CD14-positive monocyte (primary cell): Measurements from ENCODE around the gene PSMD14. TPM values are rescaled to one million over a fixed set of nuclear protein-coding genes. Genes with fewer than 3 reads are reported as not detected.

Source experiments
- DNase-seq, 3 donors: peaks; one replicate each; pipeline ENCODE4 v3.0.0-alpha.2; 2011 to 2022
- H2AFZ ChIP-seq: 2 replicates; pipeline ENCODE4 v1.6.0; 2012; ENCODE audit warnings: mild to moderate bottlenecking, low read depth, low read length, inconsistent platforms; ENCODE audit not compliant: insufficient read depth, poor library complexity, severe bottlenecking
- H3K27ac ChIP-seq, 2 donors: 1 replicate in 1 of 2; 2 replicates in 1 of 2; pipeline ENCODE4 v1.5.1; 2012 to 2013; ENCODE audit warnings: low read length in 2 of 2, control low read depth in 1 of 2, inconsistent platforms in 1 of 2, low read depth in 1 of 2, mild to moderate bottlenecking in 1 of 2
- H3K27me3 ChIP-seq, 2 donors: one replicate each; pipeline versions ENCODE4 v1.6.0 to v1.6.1; 2011 to 2013; ENCODE audit warnings: low read length in 2 of 2; ENCODE audit not compliant: control insufficient read depth in 2 of 2, insufficient read depth in 2 of 2
- H3K36me3 ChIP-seq, 2 donors: replicated peaks in 1 of 2; 1 replicate in 1 of 2; 2 replicates in 1 of 2; pipeline versions ENCODE4 v1.5.1 to v1.6.1; 2012 to 2013; ENCODE audit warnings: low read length in 2 of 2, control low read depth in 1 of 2, inconsistent platforms in 1 of 2, mild to moderate bottlenecking in 1 of 2; ENCODE audit not compliant: insufficient read depth in 2 of 2, control insufficient read depth in 1 of 2
- H3K4me1 ChIP-seq, 2 donors: 1 replicate in 1 of 2; 2 replicates in 1 of 2; pipeline versions ENCODE4 v1.5.1 to v1.6.1; 2012 to 2013; ENCODE audit warnings: low read length in 2 of 2, control low read depth in 1 of 2, inconsistent platforms in 1 of 2, mild to moderate bottlenecking in 1 of 2, moderate library complexity in 1 of 2; ENCODE audit not compliant: insufficient read depth in 2 of 2, control insufficient read depth in 1 of 2
- H3K4me2 ChIP-seq: replicated peaks from 2 replicates; pipeline ENCODE3; 2012; ENCODE audit warnings: low read length, moderate library complexity, mild to moderate bottlenecking; ENCODE audit not compliant: poor library complexity, severe bottlenecking; ENCODE audit errors: extremely low read depth
- H3K4me3 ChIP-seq, 3 experiments: fragments of 200-600 bp in 1 of 3; sonication (generic) in 1 of 3; replicated peaks in 1 of 3; 1 replicate in 2 of 3; 2 replicates in 1 of 3; pipeline ENCODE4 v1.5.1; 2011 to 2013; ENCODE audit warnings: low read length in 3 of 3, mild to moderate bottlenecking in 3 of 3, control low read depth in 2 of 3, low read depth in 2 of 3, inconsistent platforms in 1 of 3, moderate library complexity in 1 of 3
- H3K79me2 ChIP-seq: 2 replicates; pipeline ENCODE4 v1.6.0; 2012; ENCODE audit warnings: mild to moderate bottlenecking, control low read depth, inconsistent platforms, low read length, moderate library complexity; ENCODE audit not compliant: insufficient read depth
- H3K9ac ChIP-seq: 2 replicates; pipeline ENCODE4 v1.6.0; 2017; ENCODE audit warnings: low read length, mild to moderate bottlenecking; ENCODE audit not compliant: insufficient read depth, poor library complexity, severe bottlenecking
- H3K9me3 ChIP-seq, 2 donors: replicated peaks in 1 of 2; 1 replicate in 1 of 2; 2 replicates in 1 of 2; pipeline versions ENCODE4 v1.5.1 to v1.6.1; 2012 to 2013; ENCODE audit warnings: low read length in 2 of 2, control low read depth in 1 of 2; ENCODE audit not compliant: control insufficient read depth in 1 of 2, insufficient read depth in 1 of 2
- H4K20me1 ChIP-seq: 2 replicates; pipeline ENCODE4 v1.6.0; 2012; ENCODE audit warnings: mild to moderate bottlenecking, low read length, control low read depth, moderate library complexity; ENCODE audit not compliant: insufficient read depth
- H3K27ac Mint-ChIP-seq, 7 donors: one replicate each; pipeline ENCODE4 v1.8.0; 2020; ENCODE audit warnings: mild to moderate bottlenecking in 7 of 7, mixed read lengths in 7 of 7, moderate library complexity in 6 of 7, inconsistent platforms in 2 of 7
- H3K27me3 Mint-ChIP-seq, 3 donors: one replicate each; pipeline ENCODE4 v1.8.0; 2021 to 2022; ENCODE audit warnings: low read depth in 3 of 3, mild to moderate bottlenecking in 3 of 3, mixed read lengths in 3 of 3, moderate library complexity in 3 of 3, inconsistent platforms in 1 of 3
- H3K36me3 Mint-ChIP-seq, 2 donors: one replicate each; pipeline ENCODE4 v1.8.0; 2020; ENCODE audit warnings: mixed read lengths in 2 of 2, inconsistent platforms in 1 of 2, mild to moderate bottlenecking in 1 of 2
- H3K4me1 Mint-ChIP-seq: one replicate; pipeline ENCODE4 v1.8.0; 2020; ENCODE audit warnings: mild to moderate bottlenecking, mixed read lengths
- H3K4me3 Mint-ChIP-seq, 2 donors: one replicate each; pipeline ENCODE4 v1.8.0; 2020; ENCODE audit warnings: mild to moderate bottlenecking in 2 of 2, mixed read lengths in 2 of 2, moderate library complexity in 1 of 2
- H3K9me3 Mint-ChIP-seq, 7 donors: one replicate each; pipeline ENCODE4 v1.8.0; 2020 to 2022; ENCODE audit warnings: mixed read lengths in 7 of 7, mild to moderate bottlenecking in 6 of 7, moderate library complexity in 6 of 7, inconsistent platforms in 2 of 7
- CTCF ChIP-seq: fragments of 200-600 bp; IDR thresholded peaks from one replicate; pipeline ENCODE4 v1.8.0; 2022; ENCODE audit warnings: antibody characterized with exemption, mild to moderate bottlenecking
- WGBS: methylation state at CpG from one replicate; pipeline ENCODE4 v1.1.5; 2013; ENCODE audit warnings: missing lambda C conversion rate; ENCODE audit not compliant: insufficient coverage; 5-methylcytosine and 5-hydroxymethylcytosine counted together
- intact Hi-C, 2 donors: fragments of 100-400 bp; cut with micrococcal nuclease; formaldehyde crosslinking; loops; one replicate each; pipeline versions ENCODE4 v1.15.0 to v1.15.1; 2023
- polyA plus RNA-seq, 3 donors: library from polyadenylated mRNA; depleted of rRNA in 1 of 3; unstranded in 2 of 3; stranded (reverse) in 1 of 3; fragments of 300-500 nt in 2 of 3; fragments of >200 nt in 1 of 3; fragmentation: Illumina TruSeq in 2 of 3; gene quantifications; 1 replicate in 2 of 3; 2 replicates in 1 of 3; pipeline ENCODE4 v1.2.3, GENCODE V29; 2012 to 2021

PSMD14 gene
- polyA plus RNA-seq, 3 donors = 8.7 to 37.8 (median 29.3) TPM

GRCh38 chr2:161306919-161307318, 1.3 kb upstream of the PSMD14 start:
- no CpG with 5 or more reads among the region's 6 CpGs for WGBS
- Histone ChIP-seq H3K9ac (no peak overlapping the region), H2AFZ (no peak overlapping the region), H3K4me1 (peaks cover 19 to 29% of the 10 kb centered on the region in 2 donors), H3K9me3 (peaks cover 5 to 6% of the 10 kb centered on the region in 2 donors), H3K79me2 (peaks cover 41% of the 10 kb centered on the region), H3K4me3 (peak overlapping the region in 1 of 3 experiments; percentile 85), H3K4me2 (no peak overlapping the region), H4K20me1 (no peaks in the 10 kb centered on the region), H3K27me3 (peaks cover 0 to 3% of the 10 kb centered on the region in 2 donors), H3K27ac (no peak overlapping the region), H3K36me3 (no peaks in the 10 kb centered on the region)
- H3K9me3 Mint-ChIP-seq = peaks cover 5 to 16% (median 14%) of the 10 kb centered on the region in 7 donors
- H3K27me3 Mint-ChIP-seq = peaks cover 2% of the 10 kb centered on the region in 3 donors
- no peak for DNase-seq
- no peak overlapping the region for H3K4me3 Mint-ChIP-seq
- peaks cover 27% of the 10 kb centered on the region for H3K4me1 Mint-ChIP-seq
- H3K36me3 Mint-ChIP-seq = peaks cover 5% of the 10 kb centered on the region in 2 donors
- intact Hi-C loops = no loop called here
- H3K27ac Mint-ChIP-seq = peak overlapping the region in 3 of 7 donors; percentile 14 to 49 (median 30)
- TF ChIP-seq CTCF = no peak

- no CpG with 5 or more reads among the region's 6 CpGs for WGBS
- Mint-ChIP-seq H3K27ac (peak overlapping the region; percentile 96 to 99 (median 98)), H3K4me1 (peaks cover 28% of the 10 kb centered on the region), H3K4me3 (peak overlapping the region; percentile 96 to 99), H3K36me3 (peaks cover 6 to 10% of the 10 kb centered on the region in 2 donors), H3K27me3 (peaks cover under 1 to 2% (median 2%) of the 10 kb centered on the region in 3 donors), H3K9me3 (peaks cover 5 to 15% (median 12%) of the 10 kb centered on the region in 7 donors)
- Histone ChIP-seq H2AFZ (peak overlapping the region; percentile 84), H3K27me3 (peaks cover 0 to 3% of the 10 kb centered on the region in 2 donors), H3K79me2 (peaks cover 48% of the 10 kb centered on the region), H3K4me2 (peak overlapping the region; percentile 78), H3K27ac (peak overlapping the region; percentile 92 to 94), H3K4me3 (peak overlapping the region; percentile 62 to 85 (median 75)), H3K4me1 (peaks cover 19 to 29% of the 10 kb centered on the region in 2 donors), H4K20me1 (no peaks in the 10 kb centered on the region), H3K36me3 (no peaks in the 10 kb centered on the region), H3K9ac (peak overlapping the region; percentile 84), H3K9me3 (peaks cover 5 to 6% of the 10 kb centered on the region in 2 donors)
- no peak for DNase-seq
- intact Hi-C loops = no loop called here
- TF ChIP-seq CTCF = no peak
Observed at GRCh38 chr2:161307676-161308075, 549 bp upstream of the PSMD14 start.
